BLaER1 (cell line): ENCODE data around the gene PORCN.
A peak's percentile ranks its signal among the peaks of the same experiment; 100 is the strongest.

Experiments used
- H3K27ac ChIP-seq: shearing (Covaris generic); formaldehyde crosslinking; 2 replicates; pipeline ENCODE4 v1.8.1; 2022
- H3K27me3 ChIP-seq: shearing (Covaris generic); formaldehyde crosslinking; 2 replicates; pipeline ENCODE4 v1.8.1; 2022
- H3K36me3 ChIP-seq: shearing (Covaris generic); formaldehyde crosslinking; 2 replicates; pipeline ENCODE4 v1.8.1; 2022
- H3K4me1 ChIP-seq: shearing (Covaris generic); formaldehyde crosslinking; 2 replicates; pipeline ENCODE4 v1.8.1; 2022
- H3K4me2 ChIP-seq: shearing (Covaris generic); formaldehyde crosslinking; 2 replicates; pipeline ENCODE4 v1.8.1; 2022
- H3K4me3 ChIP-seq: shearing (Covaris generic); formaldehyde crosslinking; 2 replicates; pipeline ENCODE4 v1.8.1; 2022
- H3K9ac ChIP-seq: shearing (Covaris generic); formaldehyde crosslinking; 2 replicates; pipeline ENCODE4 v1.8.1; 2022
- H3K9me3 ChIP-seq: shearing (Covaris generic); formaldehyde crosslinking; 2 replicates; pipeline ENCODE4 v1.8.1; 2022
- H4K20me1 ChIP-seq: shearing (Covaris generic); formaldehyde crosslinking; 2 replicates; pipeline ENCODE4 v1.8.1; 2022
- Cebpa-rat ChIP-seq: shearing (Covaris generic); IDR thresholded peaks from 2 replicates; pipeline ENCODE4 v1.8.1; 2022

The PORCN gene

GRCh38 chrX:48505481-48505880, 3.3 kb upstream of the PORCN start:
- Histone ChIP-seq H3K4me1 (peaks cover 7% of the 10 kb centered on the region), H3K36me3 (no peaks in the 10 kb centered on the region), H3K9ac (no peak overlapping the region), H3K27me3 (peaks cover 48% of the 10 kb centered on the region), H3K4me2 (no peak overlapping the region), H3K4me3 (no peak overlapping the region), H3K9me3 (no peaks in the 10 kb centered on the region), H4K20me1 (no peaks in the 10 kb centered on the region), H3K27ac (no peak overlapping the region)
- TF ChIP-seq Cebpa-rat, result peak; percentile 47; the same call in 1 of the 2 replicates

DNA sequence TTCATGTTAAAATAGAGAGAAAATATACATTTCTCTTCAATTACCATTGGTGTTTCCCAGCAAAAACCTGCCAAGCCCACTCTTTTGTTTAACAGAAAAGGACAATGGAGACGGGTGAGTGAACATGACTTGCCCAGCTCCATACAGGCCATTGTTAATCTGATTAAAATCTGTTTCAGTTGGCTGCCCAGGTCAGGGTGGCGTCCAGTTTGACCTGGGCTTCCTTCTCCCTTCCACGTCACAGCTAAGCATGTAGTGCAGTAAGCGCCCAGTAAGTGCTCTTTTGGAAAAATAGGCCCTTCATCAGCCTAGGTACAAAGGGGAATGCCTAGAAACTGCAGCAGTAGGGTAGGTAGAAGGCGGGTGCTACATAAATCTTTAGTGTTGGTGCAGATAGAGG, 1.5 kb upstream of the PORCN start:
- Histone ChIP-seq H3K27me3 (peaks cover 31% of the 10 kb centered on the region), H4K20me1 (no peaks in the 10 kb centered on the region), H3K9me3 (no peaks in the 10 kb centered on the region), H3K4me1 (peaks cover 7% of the 10 kb centered on the region), H3K9ac (no peak overlapping the region), H3K36me3 (no peaks in the 10 kb centered on the region; the same call in 1 of the 2 replicates), H3K27ac (no peak overlapping the region), H3K4me2 (no peak overlapping the region), H3K4me3 (no peak overlapping the region)
- no peak for TF ChIP-seq Cebpa-rat

DNA sequence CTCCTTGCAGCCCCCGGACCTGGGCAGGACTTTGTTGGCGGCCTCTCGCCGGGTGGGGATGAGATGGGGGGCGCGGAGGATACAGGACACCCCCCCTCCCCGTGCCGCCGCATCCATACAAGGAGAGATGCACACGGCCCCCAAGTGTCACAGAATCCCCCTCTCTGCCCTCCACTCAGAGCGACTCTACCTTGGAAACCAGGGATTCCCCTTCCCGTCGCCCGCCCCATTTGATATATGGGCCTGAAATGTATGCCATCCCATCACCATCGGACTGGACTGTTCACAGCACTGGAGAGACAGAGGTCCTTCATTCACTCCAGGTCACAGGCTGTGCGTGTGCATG, 426 bp downstream of the PORCN start:
- TF ChIP-seq Cebpa-rat, result no peak
- Histone ChIP-seq H3K27me3 (peaks cover 16% of the 10 kb centered on the region), H3K27ac (peak overlapping the region; percentile 63), H3K4me2 (peak overlapping the region; percentile 76), H3K9ac (peak overlapping the region; percentile 80), H3K4me3 (peak overlapping the region; percentile 74), H3K9me3 (no peaks in the 10 kb centered on the region), H3K36me3 (no peaks in the 10 kb centered on the region; the same call in 1 of the 2 replicates), H4K20me1 (no peaks in the 10 kb centered on the region), H3K4me1 (peaks cover 7% of the 10 kb centered on the region)

DNA sequence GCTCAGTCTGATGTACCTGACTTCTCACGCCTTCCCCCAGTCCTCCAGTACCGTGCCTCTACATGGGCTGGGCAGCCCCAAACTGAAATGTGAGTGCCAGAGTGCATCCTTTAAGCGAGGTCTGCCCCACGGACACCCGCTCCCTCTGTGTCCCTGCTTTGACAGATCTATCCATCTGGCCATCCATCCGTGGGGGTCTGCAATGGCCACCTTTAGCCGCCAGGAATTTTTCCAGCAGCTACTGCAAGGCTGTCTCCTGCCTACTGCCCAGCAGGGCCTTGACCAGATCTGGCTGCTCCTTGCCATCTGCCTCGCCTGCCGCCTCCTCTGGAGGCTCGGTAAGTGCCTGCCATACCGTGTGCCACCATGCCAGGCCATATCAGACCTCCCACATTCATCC, 827 bp downstream of the PORCN start:
- no peaks in the 10 kb centered on the region for H4K20me1 ChIP-seq
- H3K9ac ChIP-seq, result peak overlapping the region; percentile 80; the same call in 1 of the 2 replicates
- peak overlapping the region; percentile 76 for H3K4me2 ChIP-seq
- H3K4me1 ChIP-seq, result peaks cover 7% of the 10 kb centered on the region
- H3K27me3 ChIP-seq, result peaks cover 16% of the 10 kb centered on the region; the same call in 1 of the 2 replicates
- H3K27ac ChIP-seq, result no peak overlapping the region
- no peak for TF ChIP-seq Cebpa-rat
- no peaks in the 10 kb centered on the region; the same call in 1 of the 2 replicates for H3K36me3 ChIP-seq
- H3K9me3 ChIP-seq, result no peaks in the 10 kb centered on the region
- peak overlapping the region; percentile 74 for H3K4me3 ChIP-seq

DNA sequence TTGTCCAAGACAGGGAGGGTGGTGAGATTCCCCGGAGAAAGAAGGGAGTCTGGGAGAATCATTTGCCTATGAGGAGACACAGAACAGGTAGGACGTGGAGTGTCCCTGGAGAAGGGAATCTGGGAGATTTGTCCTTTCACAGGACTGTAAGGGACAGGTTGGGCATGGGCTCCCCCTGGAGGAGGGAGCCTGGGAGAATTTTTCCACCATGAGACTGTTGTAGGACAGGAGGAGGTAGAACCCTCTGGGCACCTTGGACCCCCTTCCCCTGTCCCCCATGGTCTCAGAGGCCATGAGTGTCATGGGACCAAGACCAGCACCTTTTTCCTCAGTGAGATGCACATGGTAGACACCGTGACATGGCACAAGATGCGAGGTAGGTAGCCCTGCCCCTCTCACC, 2.8 kb downstream of the PORCN start:
- Histone ChIP-seq H3K27me3 (peaks cover 19% of the 10 kb centered on the region), H4K20me1 (no peaks in the 10 kb centered on the region), H3K4me2 (no peak overlapping the region), H3K4me1 (peaks cover 7% of the 10 kb centered on the region), H3K27ac (no peak overlapping the region), H3K9me3 (no peaks in the 10 kb centered on the region), H3K36me3 (peaks cover 6% of the 10 kb centered on the region; the same call in 1 of the 2 replicates), H3K4me3 (no peak overlapping the region), H3K9ac (no peak overlapping the region)
- no peak for TF ChIP-seq Cebpa-rat

GRCh38 chrX:48512371-48512935, 3.7 kb downstream of the PORCN start:
- H3K27ac ChIP-seq, result no peak overlapping the region
- H3K27me3 ChIP-seq, result peaks cover 18% of the 10 kb centered on the region
- H3K9me3 ChIP-seq, result no peaks in the 10 kb centered on the region
- no peak overlapping the region for H3K4me3 ChIP-seq
- H3K4me2 ChIP-seq, result no peak overlapping the region
- no peaks in the 10 kb centered on the region for H4K20me1 ChIP-seq
- no peak overlapping the region for H3K9ac ChIP-seq
- peaks cover 6% of the 10 kb centered on the region; the same call in 1 of the 2 replicates for H3K36me3 ChIP-seq
- peaks cover 7% of the 10 kb centered on the region for H3K4me1 ChIP-seq
- no peak for TF ChIP-seq Cebpa-rat

DNA sequence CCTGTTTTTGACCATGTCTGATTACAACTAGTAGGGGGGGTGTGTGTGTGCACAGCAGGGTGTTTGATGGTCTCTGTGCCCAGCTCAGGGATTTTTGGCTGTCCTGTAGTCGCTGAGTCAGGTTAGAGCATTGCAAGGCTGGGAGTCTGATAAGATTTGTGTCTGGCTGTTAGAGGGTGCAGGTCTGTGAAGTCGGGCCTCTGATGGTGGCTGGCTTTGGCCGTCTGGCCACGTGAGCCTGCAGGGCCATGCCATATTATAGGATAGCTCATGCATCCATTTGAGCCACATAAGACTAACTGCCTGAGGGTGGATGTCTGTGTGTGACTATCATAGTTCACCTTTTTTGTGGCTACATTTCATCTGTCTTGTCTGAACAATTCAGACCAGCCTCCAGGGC, 4.9 kb downstream of the PORCN start:
- Histone ChIP-seq H3K27ac (no peak overlapping the region), H3K4me3 (no peak overlapping the region)
- no peak for TF ChIP-seq Cebpa-rat

GRCh38 chrX:48514126-48514806, 5.5 kb downstream of the PORCN start:
- no peak overlapping the region for H3K9ac ChIP-seq
- H3K36me3 ChIP-seq, result peaks cover 6% of the 10 kb centered on the region; the same call in 1 of the 2 replicates
- H3K27ac ChIP-seq, result no peak overlapping the region
- H3K9me3 ChIP-seq, result no peaks in the 10 kb centered on the region
- H4K20me1 ChIP-seq, result no peaks in the 10 kb centered on the region
- no peak overlapping the region for H3K4me2 ChIP-seq
- H3K4me3 ChIP-seq, result no peak overlapping the region
- TF ChIP-seq Cebpa-rat, result no peak
- H3K4me1 ChIP-seq, result peaks cover 6% of the 10 kb centered on the region
- peaks cover 18% of the 10 kb centered on the region for H3K27me3 ChIP-seq

More for the DNA sequence above, 4.9 kb downstream of the PORCN start:
- Histone ChIP-seq H4K20me1 (no peaks in the 10 kb centered on the region), H3K4me1 (peaks cover 7% of the 10 kb centered on the region), H3K9ac (no peak overlapping the region), H3K9me3 (no peaks in the 10 kb centered on the region), H3K36me3 (peaks cover 6% of the 10 kb centered on the region; the same call in 1 of the 2 replicates), H3K27me3 (peaks cover 18% of the 10 kb centered on the region), H3K4me2 (no peak overlapping the region)

DNA sequence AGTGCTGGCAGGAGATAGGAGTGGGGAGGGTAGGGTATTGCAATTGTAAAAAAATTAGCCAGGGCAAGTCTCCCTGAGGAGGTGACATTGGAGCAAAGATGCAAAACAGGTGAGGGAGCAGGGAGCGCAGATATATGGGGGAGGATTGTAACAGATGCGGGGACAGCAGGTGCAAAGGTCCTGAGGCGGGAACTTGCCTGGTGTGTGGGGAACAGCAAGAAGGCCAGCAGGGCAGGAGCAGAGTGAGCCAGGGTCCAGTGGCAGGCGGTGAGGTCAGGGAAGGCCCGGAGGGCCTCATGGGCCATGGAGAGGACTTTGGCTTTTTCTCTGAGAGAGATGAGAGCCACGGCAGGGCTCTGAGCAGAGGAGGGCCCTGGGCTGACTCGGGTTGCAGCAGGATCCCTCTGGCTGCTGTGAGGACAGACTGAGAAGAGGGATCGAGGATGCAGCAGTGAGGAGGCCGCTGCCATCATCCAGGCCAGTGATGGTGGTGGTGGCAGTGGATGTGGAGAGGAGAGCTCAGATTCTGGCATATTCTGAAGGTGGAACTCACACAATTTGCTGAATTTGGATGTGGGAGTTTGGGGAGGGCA, 6.2 kb downstream of the PORCN start:
- no peak overlapping the region for H3K27ac ChIP-seq
- 0 out of 2 replicates have a peak, but pooled peaks cover under 1% of the 10 kb centered on the region for H3K4me1 ChIP-seq
- H3K27me3 ChIP-seq, result peaks cover 24% of the 10 kb centered on the region
- H3K36me3 ChIP-seq, result peaks cover 6% of the 10 kb centered on the region; the same call in 1 of the 2 replicates
- H3K9me3 ChIP-seq, result no peaks in the 10 kb centered on the region
- no peak for TF ChIP-seq Cebpa-rat
- no peak overlapping the region for H3K4me3 ChIP-seq
- no peaks in the 10 kb centered on the region for H4K20me1 ChIP-seq
- H3K9ac ChIP-seq, result no peak overlapping the region
- no peak overlapping the region for H3K4me2 ChIP-seq

DNA sequence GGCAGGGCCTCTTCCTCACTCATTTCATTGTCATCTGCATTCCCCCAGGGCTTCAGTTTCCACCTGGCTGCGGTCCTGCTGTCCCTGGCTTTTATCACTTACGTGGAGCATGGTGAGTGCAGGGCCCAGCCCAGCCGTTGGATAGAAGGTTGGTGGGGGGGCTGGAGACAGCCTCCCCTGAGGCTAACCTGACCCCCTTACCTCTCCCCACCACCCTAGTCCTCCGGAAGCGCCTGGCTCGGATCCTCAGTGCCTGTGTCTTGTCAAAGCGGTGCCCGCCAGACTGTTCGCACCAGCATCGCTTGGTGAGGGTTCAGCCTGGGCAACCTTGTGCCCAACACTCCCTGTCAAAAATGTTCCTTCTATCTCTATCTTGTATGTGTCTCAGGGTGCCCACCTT, 7.0 kb downstream of the PORCN start:
- Histone ChIP-seq H3K36me3 (peaks cover 6% of the 10 kb centered on the region; the same call in 1 of the 2 replicates), H3K9me3 (no peaks in the 10 kb centered on the region), H3K4me1 (peaks cover 9% of the 10 kb centered on the region), H3K27ac (no peak overlapping the region), H3K27me3 (peaks cover 33% of the 10 kb centered on the region), H3K4me2 (no peak overlapping the region), H4K20me1 (no peaks in the 10 kb centered on the region), H3K9ac (no peak overlapping the region), H3K4me3 (no peak overlapping the region)
- TF ChIP-seq Cebpa-rat, result no peak
